Panc1 (cell line): ENCODE results near the gene SLC35E2B.

Source experiments
- CTCF ChIP-seq: fragments of 450-650 bp; IDR thresholded peaks from 2 replicates; pipeline ENCODE4 v1.5.1; 2017; ENCODE audit warnings: mild to moderate bottlenecking
- POLR2AphosphoS5 ChIP-seq: IDR thresholded peaks from 2 replicates; pipeline ENCODE4 v1.6.1; 2012; ENCODE audit warnings: mild to moderate bottlenecking, low read depth, low read length, moderate library complexity
- REST ChIP-seq, 2 experiments: IDR thresholded peaks; 2 replicates each; pipeline ENCODE4 v1.6.1; 2011 to 2012; ENCODE audit warnings: low read depth in 2 of 2, control low read depth in 1 of 2, low read length in 1 of 2, mild to moderate bottlenecking in 1 of 2, moderate library complexity in 1 of 2; ENCODE audit not compliant: insufficient read depth in 1 of 2
- TCF7L2 ChIP-seq: IDR thresholded peaks from 2 replicates; pipeline ENCODE4 v1.6.1; 2011; ENCODE audit warnings: mild to moderate bottlenecking, low read depth, low read length, inconsistent platforms

- TF ChIP-seq CTCF (no peak), POLR2AphosphoS5 (no peak), TCF7L2 (no peak), REST (IDR thresholded peaks at IDR 0.05; ENCODE audit: insufficient read depth in 1 of 2, low read depth in 2 of 2, low read length in 1 of 2) (no peak)
Observed at GRCh38 chr1:1618396-1619068, 74.1 kb downstream of the SLC35E2B start.
